Hepatocyte (in vitro differentiated cells): ENCODE data around the gene EXOC4.

Experiments
- CTCF ChIP-seq: fragments of 200-600 bp; sonication (generic); IDR thresholded peaks from 2 replicates; pipeline ENCODE4 v1.5.1; 2016; ENCODE audit warnings: antibody characterized with exemption, mild to moderate bottlenecking; ENCODE audit not compliant: poor library complexity
- EZH2 ChIP-seq: fragments of 200-600 bp; sonication (generic); IDR thresholded peaks from 2 replicates; pipeline ENCODE4 v1.6.1; 2016; ENCODE audit warnings: antibody characterized with exemption, mild to moderate bottlenecking, borderline replicate concordance
- EZH2phosphoT487 ChIP-seq: fragments of 200-600 bp; sonication (generic); IDR thresholded peaks from one replicate; pipeline ENCODE4 v1.6.1; 2018; ENCODE audit warnings: antibody characterized with exemption, mild to moderate bottlenecking, low read depth, moderate library complexity; ENCODE audit not compliant: unreplicated experiment, severe bottlenecking

GRCh38 chr7:134047675-134048074 is 794.8 kb downstream of the EXOC4 start:
- TF ChIP-seq CTCF = no peak
- TF ChIP-seq EZH2 = no peak
- TF ChIP-seq EZH2phosphoT487 = no peak
